OCI-LY1 (cell line): ENCODE measurements around the gene AP2A2.

Experiments
- H2AFZ ChIP-seq: fragments of 200-600 bp; sonication (generic), shearing (Covaris generic); 2 replicates; pipeline ENCODE4 v1.6.0; 2014; ENCODE audit warnings: antibody characterized with exemption, mild to moderate bottlenecking, low read length
- H3F3A ChIP-seq: fragments of 200-600 bp; sonication (generic), shearing (Covaris generic); 2 replicates; pipeline ENCODE4 v1.6.0; 2014; ENCODE audit warnings: mild to moderate bottlenecking, antibody characterized with exemption, low read length, moderate library complexity; ENCODE audit not compliant: insufficient read depth
- H3K27ac ChIP-seq: fragments of 200-600 bp; sonication (generic); 2 replicates; pipeline ENCODE4 v1.5.1; 2014; ENCODE audit warnings: low read length, mixed run types, mild to moderate bottlenecking, low read depth; ENCODE audit not compliant: poor library complexity, severe bottlenecking
- H3K27me3 ChIP-seq: fragments of 200-600 bp; sonication (generic); 2 replicates; pipeline ENCODE4 v1.6.0; 2014; ENCODE audit warnings: antibody characterized with exemption, mild to moderate bottlenecking, low read length, moderate library complexity; ENCODE audit not compliant: insufficient read depth
- H3K36me3 ChIP-seq: fragments of 200-600 bp; sonication (generic); 2 replicates; pipeline ENCODE4 v1.6.1; 2014; ENCODE audit warnings: mild to moderate bottlenecking, antibody characterized with exemption, low read length, moderate library complexity, mixed read lengths; ENCODE audit not compliant: insufficient read depth
- H3K4me1 ChIP-seq: fragments of 200-600 bp; sonication (generic); 2 replicates; pipeline ENCODE4 v1.5.1; 2014; ENCODE audit warnings: mild to moderate bottlenecking, low read length, moderate library complexity; ENCODE audit not compliant: insufficient read depth, severe bottlenecking
- H3K4me2 ChIP-seq: fragments of 200-600 bp; sonication (generic), shearing (Covaris generic); 2 replicates; pipeline ENCODE4 v1.6.1; 2014; ENCODE audit warnings: low read length
- H3K4me3 ChIP-seq: fragments of 200-600 bp; sonication (generic); 2 replicates; pipeline ENCODE4 v1.5.1; 2014; ENCODE audit warnings: low read length, low read depth, mild to moderate bottlenecking, mixed read lengths; ENCODE audit not compliant: poor library complexity, severe bottlenecking
- H3K79me2 ChIP-seq: fragments of 200-600 bp; shearing (Covaris generic); 2 replicates; pipeline ENCODE4 v1.6.1; 2016; ENCODE audit warnings: mixed run types, low read length, mixed read lengths; ENCODE audit not compliant: insufficient read depth
- H3K9ac ChIP-seq: fragments of 200-600 bp; sonication (generic), shearing (Covaris generic); 2 replicates; pipeline ENCODE4 v1.6.1; 2014; ENCODE audit warnings: mild to moderate bottlenecking, low read length, mixed read lengths
- H3K9me2 ChIP-seq: fragments of 200-600 bp; sonication (generic), shearing (Covaris generic); 2 replicates; pipeline ENCODE4 v1.6.1; 2014; ENCODE audit warnings: low read depth, mild to moderate bottlenecking, low read length, mixed read lengths
- H3K9me3 ChIP-seq: fragments of 200-600 bp; shearing (Covaris generic); 2 replicates; pipeline ENCODE4 v1.6.1; 2014; ENCODE audit warnings: low read length, mixed read lengths
- H4K20me1 ChIP-seq: fragments of 200-600 bp; sonication (generic), shearing (Covaris generic); 2 replicates; pipeline ENCODE4 v1.6.0; 2016; ENCODE audit warnings: mild to moderate bottlenecking, low read length; ENCODE audit not compliant: insufficient read depth
- CTCF ChIP-seq: fragments of 200-600 bp; sonication (generic), shearing (Covaris generic); IDR thresholded peaks from 2 replicates; pipeline ENCODE4 v1.5.1; 2017; ENCODE audit warnings: mild to moderate bottlenecking, antibody characterized with exemption, low read length, moderate library complexity, mixed read lengths
- EZH2 ChIP-seq: fragments of 200-600 bp; sonication (generic), shearing (Covaris generic); IDR thresholded peaks from 2 replicates; pipeline ENCODE4 v1.8.0; 2017; ENCODE audit warnings: borderline replicate concordance, mixed run types, mild to moderate bottlenecking, antibody characterized with exemption, low read length, moderate library complexity, mixed read lengths

Gene AP2A2

GRCh38 chr11:933936-934335 is 8.3 kb downstream of the AP2A2 start:
- H3K9me3 ChIP-seq = no peaks in the 10 kb centered on the region
- H3K4me1 ChIP-seq = peaks cover 9% of the 10 kb centered on the region
- no peaks in the 10 kb centered on the region for H3K27me3 ChIP-seq
- no peaks in the 10 kb centered on the region for H3F3A ChIP-seq
- H3K9ac ChIP-seq = no peak overlapping the region
- peaks cover 13% of the 10 kb centered on the region for H3K36me3 ChIP-seq
- H2AFZ ChIP-seq = no peak overlapping the region
- H3K79me2 ChIP-seq = peaks cover 64% of the 10 kb centered on the region
- H3K4me2 ChIP-seq = no peak overlapping the region
- no peaks in the 10 kb centered on the region for H4K20me1 ChIP-seq
- no peaks in the 10 kb centered on the region for H3K9me2 ChIP-seq
- no peak overlapping the region for H3K4me3 ChIP-seq
- TF ChIP-seq CTCF (no peak), EZH2 (no peak)
- H3K27ac ChIP-seq = no peak overlapping the region

- Histone ChIP-seq H3K9ac (no peak overlapping the region), H3K36me3 (peaks cover 7% of the 10 kb centered on the region), H4K20me1 (no peaks in the 10 kb centered on the region), H3F3A (no peaks in the 10 kb centered on the region), H3K79me2 (peaks cover 70% of the 10 kb centered on the region), H3K27me3 (no peaks in the 10 kb centered on the region), H3K4me1 (peaks cover 9% of the 10 kb centered on the region), H3K4me3 (no peak overlapping the region), H3K4me2 (no peak overlapping the region), H2AFZ (no peak overlapping the region), H3K9me2 (no peaks in the 10 kb centered on the region), H3K27ac (no peak overlapping the region), H3K9me3 (no peaks in the 10 kb centered on the region)
- TF ChIP-seq CTCF (no peak), EZH2 (no peak)
Measured at GRCh38 chr11:934527-934926, 8.9 kb downstream of the AP2A2 start.

- H4K20me1 ChIP-seq = no peaks in the 10 kb centered on the region
- H2AFZ ChIP-seq = no peak overlapping the region
- H3K4me1 ChIP-seq = peaks cover 24% of the 10 kb centered on the region
- H3K79me2 ChIP-seq = peaks cover 77% of the 10 kb centered on the region
- no peaks in the 10 kb centered on the region for H3K9me2 ChIP-seq
- H3K27me3 ChIP-seq = no peaks in the 10 kb centered on the region
- no peak overlapping the region for H3K4me3 ChIP-seq
- no peaks in the 10 kb centered on the region for H3F3A ChIP-seq
- peaks cover 6% of the 10 kb centered on the region; the same call in 1 of the 2 replicates for H3K36me3 ChIP-seq
- H3K9me3 ChIP-seq = no peaks in the 10 kb centered on the region
- H3K27ac ChIP-seq = no peak overlapping the region
- no peak for TF ChIP-seq CTCF
- no peak for TF ChIP-seq EZH2
- H3K9ac ChIP-seq = no peak overlapping the region
- H3K4me2 ChIP-seq = no peak overlapping the region
Measured at GRCh38 chr11:936199-936598, 10.5 kb downstream of the AP2A2 start.
